OCI-LY7 (cell line): ENCODE measurements around the gene RPL10. TPM values are rescaled to one million over a fixed set of nuclear protein-coding genes. Genes with fewer than 3 reads are reported as not detected.

ENCODE experiments used
- BruUV-seq: library from RNA; stranded (reverse); fragments of 400-500 nt; replicated peaks from 2 replicates; lab custom pipeline; 2021; lab: Mats Ljungman, UMichigan
- CTCF ChIA-PET: fragments of 300-600 bp; sonication (Branson Sonifier 250); formaldehyde crosslinking; loops from one replicate; lab custom pipeline; 2022; ENCODE audit warnings: antibody characterized with exemption; ENCODE audit not compliant: unreplicated experiment; lab: Charles Lee
- POLR2A ChIA-PET: fragments of 300-600 bp; sonication (Branson Sonifier 250); formaldehyde crosslinking; loops from one replicate; lab custom pipeline; 2022; ENCODE audit warnings: antibody characterized with exemption; lab: Charles Lee
- DNase-seq: peaks from one replicate; pipeline ENCODE4 v3.0.0-alpha.2; 2015; ENCODE audit warnings: low spot score
- H2AFZ ChIP-seq: fragments of 200-600 bp; sonication (generic), shearing (Covaris generic); 2 replicates; pipeline ENCODE4 v1.6.1; 2014; ENCODE audit warnings: mild to moderate bottlenecking, antibody characterized with exemption, low read length, moderate library complexity
- H3K27ac ChIP-seq: fragments of 200-600 bp; sonication (generic); 2 replicates; pipeline ENCODE4 v1.5.1; 2014; ENCODE audit warnings: mixed run types, low read depth, mild to moderate bottlenecking, moderate library complexity, low read length, inconsistent platforms; ENCODE audit not compliant: poor library complexity, severe bottlenecking
- H3K36me3 ChIP-seq: fragments of 200-600 bp; sonication (generic); 2 replicates; pipeline ENCODE4 v1.6.1; 2014; ENCODE audit warnings: mild to moderate bottlenecking, antibody characterized with exemption, low read length, moderate library complexity, mixed read lengths; ENCODE audit not compliant: insufficient read depth
- H3K4me1 ChIP-seq: fragments of 200-600 bp; sonication (generic); 2 replicates; pipeline ENCODE4 v1.5.1; 2014; ENCODE audit warnings: mild to moderate bottlenecking, low read length; ENCODE audit not compliant: insufficient read depth, poor library complexity, severe bottlenecking
- H3K4me2 ChIP-seq: fragments of 200-600 bp; sonication (generic); 2 replicates; pipeline ENCODE4 v1.6.1; 2014; ENCODE audit warnings: mild to moderate bottlenecking, low read length
- H3K4me3 ChIP-seq: fragments of 200-600 bp; sonication (generic); 2 replicates; pipeline ENCODE4 v1.5.1; 2014; ENCODE audit warnings: mild to moderate bottlenecking, low read depth, low read length; ENCODE audit not compliant: poor library complexity, severe bottlenecking
- H3K79me2 ChIP-seq: fragments of 200-600 bp; sonication (generic); 2 replicates; pipeline ENCODE4 v1.6.1; 2016; ENCODE audit warnings: low read depth, mild to moderate bottlenecking, low read length, moderate library complexity, mixed read lengths; ENCODE audit not compliant: insufficient read depth
- H3K9me2 ChIP-seq: fragments of 200-600 bp; sonication (generic); 2 replicates; pipeline ENCODE4 v1.6.1; 2016; ENCODE audit warnings: mild to moderate bottlenecking, low read length, mixed read lengths; ENCODE audit not compliant: insufficient read depth
- H3K9me3 ChIP-seq: fragments of 200-600 bp; sonication (generic); 2 replicates; pipeline ENCODE4 v1.6.1; 2014; ENCODE audit warnings: mild to moderate bottlenecking, mixed run types, low read length, mixed read lengths
- H4K20me1 ChIP-seq: fragments of 200-600 bp; sonication (generic); 2 replicates; pipeline ENCODE4 v1.6.1; 2014; ENCODE audit warnings: mild to moderate bottlenecking, antibody characterized with exemption, low read length, moderate library complexity, mixed read lengths; ENCODE audit not compliant: insufficient read depth
- CTCF ChIP-seq: fragments of 200-600 bp; sonication (generic); conservative IDR thresholded peaks from 2 replicates; pipeline ENCODE4 v1.5.1; 2014; ENCODE audit warnings: mild to moderate bottlenecking, antibody characterized with exemption, low read length, moderate library complexity, mixed read lengths
- EZH2phosphoT487 ChIP-seq: fragments of 200-600 bp; sonication (generic); IDR thresholded peaks from 2 replicates; pipeline ENCODE4 v1.6.1; 2018; ENCODE audit warnings: low read depth, borderline replicate concordance, mild to moderate bottlenecking, mixed run types, antibody characterized with exemption, low read length, moderate library complexity, mixed read lengths
- intact Hi-C: fragments of 100-400 bp; cut with micrococcal nuclease; formaldehyde crosslinking; loops from one replicate; pipeline ENCODE4 v1.10.0; 2022; ENCODE audit not compliant: unreplicated experiment
- total RNA-seq, 2 experiments: library from RNA; depleted of rRNA in 1 of 2; stranded (reverse); fragments of >200 nt in 1 of 2; shearing (Covaris generic) in 1 of 2; gene quantifications; 2 replicates each; pipeline ENCODE4 v1.2.3, GENCODE V29; 2014 to 2022

Gene RPL10
- total RNA-seq, 2 experiments from 2014 or later, result 2,447 to 4,261 TPM

GRCh38 chrX:154431341-154431740 lies 33.2 kb downstream of the RPL10 start:
- TF ChIP-seq EZH2phosphoT487 (no peak), CTCF (no peak)
- no peak overlapping the region for H3K27ac ChIP-seq
- no TSS peak for BruUV-seq
- no peaks in the 10 kb centered on the region for H4K20me1 ChIP-seq
- H3K9me2 ChIP-seq, result no peaks in the 10 kb centered on the region
- DNase-seq, result no peak
- H3K9me3 ChIP-seq, result no peaks in the 10 kb centered on the region
- no peak overlapping the region for H2AFZ ChIP-seq
- intact Hi-C loops, result no loop called here
- no peak overlapping the region for H3K4me3 ChIP-seq
- peaks cover 13% of the 10 kb centered on the region; the same call in 1 of the 2 replicates for H3K79me2 ChIP-seq
- ChIA-PET POLR2A (no interaction called here), CTCF (no interaction called here)
- H3K36me3 ChIP-seq, result peaks cover 8% of the 10 kb centered on the region; the same call in 1 of the 2 replicates
- H3K4me1 ChIP-seq, result peaks cover 19% of the 10 kb centered on the region
- no peak overlapping the region for H3K4me2 ChIP-seq

- Histone ChIP-seq H3K9me2 (no peaks in the 10 kb centered on the region), H4K20me1 (no peaks in the 10 kb centered on the region), H3K4me3 (no peak overlapping the region), H3K9me3 (no peaks in the 10 kb centered on the region), H3K4me1 (peaks cover 19% of the 10 kb centered on the region), H3K79me2 (peaks cover 13% of the 10 kb centered on the region; the same call in 1 of the 2 replicates), H3K36me3 (peaks cover 8% of the 10 kb centered on the region; the same call in 1 of the 2 replicates), H3K4me2 (no peak overlapping the region), H2AFZ (no peak overlapping the region), H3K27ac (no peak overlapping the region)
- CTCF ChIA-PET, result no interaction called here
- no peak for DNase-seq
- POLR2A ChIA-PET, result no interaction called here
- BruUV-seq, result no TSS peak
- intact Hi-C loops, result no loop called here
- TF ChIP-seq CTCF (no peak), EZH2phosphoT487 (no peak)
Measured at GRCh38 chrX:154432210-154432609, 34.0 kb downstream of the RPL10 start.

- POLR2A ChIA-PET, result no interaction called here
- Histone ChIP-seq H3K27ac (no peak overlapping the region), H3K4me2 (no peak overlapping the region), H3K79me2 (peaks cover 20% of the 10 kb centered on the region), H2AFZ (no peak overlapping the region), H4K20me1 (no peaks in the 10 kb centered on the region), H3K9me2 (no peaks in the 10 kb centered on the region), H3K4me1 (peaks cover 23% of the 10 kb centered on the region), H3K4me3 (no peak overlapping the region), H3K36me3 (peaks cover 10% of the 10 kb centered on the region; the same call in 1 of the 2 replicates), H3K9me3 (no peaks in the 10 kb centered on the region)
- no peak for DNase-seq
- CTCF ChIA-PET, result no interaction called here
- TF ChIP-seq CTCF (no peak), EZH2phosphoT487 (no peak)
- intact Hi-C loops, result no loop called here
- BruUV-seq, result no TSS peak
Measured at GRCh38 chrX:154433605-154434004, 35.4 kb downstream of the RPL10 start.
